ENCODE data around the gene NAPEPLD.
A peak's percentile ranks its signal among the peaks of the same experiment; 100 is the strongest.
"Not testable (repeated sequence)": the region's sequence is repeated elsewhere in the genome, so short reads cannot be mapped to it uniquely, and the experiment has no call there.

NAPEPLD gene

GRCh38 chr7:103113164-103113563 lies 35.7 kb downstream of the NAPEPLD start:
- DNase-seq (ENCODE audit: low read depth), result peak; percentile 96
- H3K4me3 ChIP-seq (replicated peaks; ENCODE audit: low read depth, low read length), result no peak overlapping the region
- TF ChIP-seq, protein P1, sequence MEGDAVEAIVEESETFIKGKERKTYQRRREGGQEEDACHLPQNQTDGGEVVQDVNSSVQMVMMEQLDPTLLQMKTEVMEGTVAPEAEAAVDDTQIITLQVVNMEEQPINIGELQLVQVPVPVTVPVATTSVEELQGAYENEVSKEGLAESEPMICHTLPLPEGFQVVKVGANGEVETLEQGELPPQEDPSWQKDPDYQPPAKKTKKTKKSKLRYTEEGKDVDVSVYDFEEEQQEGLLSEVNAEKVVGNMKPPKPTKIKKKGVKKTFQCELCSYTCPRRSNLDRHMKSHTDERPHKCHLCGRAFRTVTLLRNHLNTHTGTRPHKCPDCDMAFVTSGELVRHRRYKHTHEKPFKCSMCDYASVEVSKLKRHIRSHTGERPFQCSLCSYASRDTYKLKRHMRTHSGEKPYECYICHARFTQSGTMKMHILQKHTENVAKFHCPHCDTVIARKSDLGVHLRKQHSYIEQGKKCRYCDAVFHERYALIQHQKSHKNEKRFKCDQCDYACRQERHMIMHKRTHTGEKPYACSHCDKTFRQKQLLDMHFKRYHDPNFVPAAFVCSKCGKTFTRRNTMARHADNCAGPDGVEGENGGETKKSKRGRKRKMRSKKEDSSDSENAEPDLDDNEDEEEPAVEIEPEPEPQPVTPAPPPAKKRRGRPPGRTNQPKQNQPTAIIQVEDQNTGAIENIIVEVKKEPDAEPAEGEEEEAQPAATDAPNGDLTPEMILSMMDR (IDR thresholded peaks at IDR 0.05; ENCODE audit: low read length, missing control alignments), result no peak

DNA sequence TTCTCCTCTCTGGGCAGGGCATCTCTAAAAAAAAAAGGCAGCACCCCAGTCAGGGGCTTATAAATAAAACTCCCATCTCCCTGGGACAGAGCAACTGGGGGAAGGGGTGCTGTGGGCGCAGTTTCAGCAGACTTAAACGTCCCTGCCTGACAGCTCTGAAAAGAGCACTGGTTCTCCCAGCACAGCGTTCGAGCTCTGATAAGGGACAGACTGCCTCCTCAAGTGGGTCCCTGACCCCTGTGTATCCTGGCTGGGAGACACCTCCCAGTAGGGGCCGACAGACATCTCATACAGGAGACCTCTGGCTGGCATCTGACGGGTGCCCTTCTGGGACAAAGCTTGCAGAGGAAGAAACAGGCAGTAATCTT lies 42.2 kb downstream of the NAPEPLD start:
- H3K4me3 ChIP-seq (replicated peaks; ENCODE audit: low read depth, low read length); DNase-seq (ENCODE audit: low read depth): not testable (repeated sequence)

GRCh38 chr7:103106005-103106702 lies 42.7 kb downstream of the NAPEPLD start:
- H3K4me3 ChIP-seq (replicated peaks; ENCODE audit: low read depth, low read length), result no peak overlapping the region
- TF ChIP-seq, protein P1 (IDR thresholded peaks at IDR 0.05; ENCODE audit: low read length, missing control alignments), result no peak
- no peak for DNase-seq (ENCODE audit: low read depth)

GRCh38 chr7:103101543-103101942 lies 47.4 kb downstream of the NAPEPLD start:
- no peak overlapping the region for H3K4me3 ChIP-seq (replicated peaks; ENCODE audit: low read depth, low read length)
- no peak for DNase-seq (ENCODE audit: low read depth)
- TF ChIP-seq, protein P1 (IDR thresholded peaks at IDR 0.05; ENCODE audit: low read length, missing control alignments), result no peak

DNA sequence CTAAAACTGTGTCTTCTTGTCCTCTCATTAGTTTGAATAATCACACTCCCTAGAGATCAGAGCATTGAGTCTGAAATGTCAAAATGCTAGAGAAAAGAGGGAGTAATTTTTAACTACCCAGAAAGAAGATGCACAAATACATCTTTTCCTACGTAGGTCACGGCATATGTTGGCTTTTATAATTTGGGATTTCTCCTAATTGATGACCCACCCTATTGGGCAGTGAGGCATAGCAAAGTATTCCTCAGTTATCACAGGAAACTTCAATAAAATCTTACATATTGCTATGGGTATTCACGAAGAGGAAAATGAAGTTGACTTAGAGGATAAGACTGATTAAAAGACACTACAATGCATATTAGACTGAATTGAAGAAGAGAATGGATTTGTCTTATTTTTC lies 48.6 kb downstream of the NAPEPLD start:
- TF ChIP-seq, protein P1 (IDR thresholded peaks at IDR 0.05; ENCODE audit: low read length, missing control alignments), result no peak
- H3K4me3 ChIP-seq (replicated peaks; ENCODE audit: low read depth, low read length), result no peak overlapping the region
- DNase-seq (ENCODE audit: low read depth), result no peak

GRCh38 chr7:103097041-103097440 lies 51.9 kb downstream of the NAPEPLD start:
- no peak for DNase-seq (ENCODE audit: low read depth)
- TF ChIP-seq, protein P1 (IDR thresholded peaks at IDR 0.05; ENCODE audit: low read length, missing control alignments), result no peak

GRCh38 chr7:103095558-103095957 lies 53.3 kb downstream of the NAPEPLD start:
- not testable (repeated sequence) for DNase-seq (ENCODE audit: low read depth); H3K4me3 ChIP-seq (replicated peaks; ENCODE audit: low read depth, low read length)

More at GRCh38 chr7:103097041-103097440, 51.9 kb downstream of the NAPEPLD start:
- no peak overlapping the region for H3K4me3 ChIP-seq (replicated peaks; ENCODE audit: low read depth, low read length)

DNA sequence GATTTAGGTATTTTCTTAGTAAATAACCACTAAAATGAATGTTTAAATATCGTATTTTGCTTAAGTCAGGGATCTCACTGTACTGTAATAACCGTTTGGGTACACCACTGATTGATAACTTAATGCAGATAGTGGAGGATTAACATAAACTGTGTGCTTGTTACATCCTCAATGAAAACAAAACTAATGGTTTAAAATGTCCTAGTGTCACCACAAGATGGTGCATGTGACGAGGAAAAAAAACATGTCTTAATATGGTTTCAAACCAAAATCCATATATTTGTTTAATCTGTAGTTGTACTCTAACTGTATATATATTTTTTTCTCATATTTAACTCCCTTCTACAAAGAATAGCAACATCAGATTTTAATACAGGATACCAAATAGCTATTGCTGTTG lies 54.8 kb downstream of the NAPEPLD start:
- no peak overlapping the region for H3K4me3 ChIP-seq (replicated peaks; ENCODE audit: low read depth, low read length)
- DNase-seq (ENCODE audit: low read depth), result peak; percentile 14
- TF ChIP-seq, protein P1 (IDR thresholded peaks at IDR 0.05; ENCODE audit: low read length, missing control alignments), result no peak

Measured in fibroblast of pulmonary artery (primary cell).